PC-3 (cell line): ENCODE measurements around the gene COL15A1. TPM values are rescaled to one million over a fixed set of nuclear protein-coding genes. Genes with fewer than 3 reads are reported as not detected.

Source experiments
- ATAC-seq: fragments of 200-7000 bp; cut with Tn5 transposase; 2 replicates; pipeline ENCODE4 v1.9.1; 2020; ENCODE audit warnings: mild to moderate bottlenecking, moderate library complexity
- BruUV-seq: library from RNA; stranded (reverse); fragments of 400-500 nt; replicated peaks from 2 replicates; lab custom pipeline; 2021; lab: Mats Ljungman, UMichigan
- CTCF ChIA-PET: fragments of 300-600 bp; sonication (Branson Sonifier 250); formaldehyde crosslinking; loops from one replicate; lab custom pipeline; 2022; ENCODE audit warnings: antibody characterized with exemption; lab: Charles Lee
- POLR2A ChIA-PET: fragments of 300-600 bp; sonication (Branson Sonifier 250); formaldehyde crosslinking; loops from one replicate; lab custom pipeline; 2022; ENCODE audit warnings: antibody characterized with exemption; ENCODE audit not compliant: unreplicated experiment; lab: Charles Lee
- DNase-seq: peaks from one replicate; pipeline ENCODE4 v3.0.0-alpha.2; 2015
- H2AFZ ChIP-seq: fragments of 300-600 bp; sonication (generic); 2 replicates; pipeline ENCODE4 v1.6.0; 2016; ENCODE audit warnings: antibody characterized with exemption, low read length
- H3F3A ChIP-seq: fragments of 300-600 bp; sonication (generic); one replicate; pipeline ENCODE4 v1.6.0; 2017; ENCODE audit warnings: antibody characterized with exemption, low read length, control low read depth, mild to moderate bottlenecking; ENCODE audit not compliant: unreplicated experiment
- H3K27ac ChIP-seq: fragments of 300-600 bp; sonication (generic); 2 replicates; pipeline ENCODE4 v1.5.1; 2016; ENCODE audit warnings: mild to moderate bottlenecking, low read length
- H3K27me3 ChIP-seq: fragments of 300-600 bp; sonication (generic); 2 replicates; pipeline ENCODE4 v1.6.1; 2016; ENCODE audit warnings: low read length, mixed read lengths
- H3K36me3 ChIP-seq: fragments of 300-600 bp; sonication (generic); 2 replicates; pipeline ENCODE4 v1.6.1; 2016; ENCODE audit warnings: low read depth, mixed run types, low read length, mixed read lengths
- H3K4me1 ChIP-seq: fragments of 300-600 bp; sonication (generic); 2 replicates; pipeline ENCODE4 v1.5.1; 2016; ENCODE audit warnings: low read length; ENCODE audit not compliant: insufficient read depth
- H3K4me2 ChIP-seq: fragments of 300-600 bp; sonication (generic); 2 replicates; pipeline ENCODE4 v1.6.0; 2016; ENCODE audit warnings: low read length
- H3K4me3 ChIP-seq: fragments of 300-600 bp; sonication (generic); 2 replicates; pipeline ENCODE4 v1.5.1; 2016; ENCODE audit warnings: mild to moderate bottlenecking, low read length, mixed read lengths
- H3K79me2 ChIP-seq: fragments of 300-600 bp; sonication (generic); 2 replicates; pipeline ENCODE4 v1.6.1; 2017; ENCODE audit warnings: low read length, mixed read lengths
- H3K9ac ChIP-seq: fragments of 300-600 bp; sonication (generic); 2 replicates; pipeline ENCODE4 v1.6.0; 2016; ENCODE audit warnings: mild to moderate bottlenecking, low read length
- H3K9me2 ChIP-seq: fragments of 300-600 bp; sonication (generic); replicated peaks from 2 replicates; pipeline ENCODE4 v1.6.1; 2016; ENCODE audit warnings: mixed run types, low read length, mixed read lengths
- H3K9me3 ChIP-seq: fragments of 300-600 bp; sonication (generic); 2 replicates; pipeline ENCODE4 v1.6.1; 2016; ENCODE audit warnings: low read length, mixed read lengths
- H4K20me1 ChIP-seq: fragments of 300-600 bp; sonication (generic); 2 replicates; pipeline ENCODE4 v1.6.1; 2016; ENCODE audit warnings: low read length, mixed read lengths
- CTCF ChIP-seq: fragments of 300-600 bp; sonication (generic); conservative IDR thresholded peaks from 2 replicates; pipeline ENCODE4 v1.5.1; 2017; ENCODE audit warnings: antibody characterized with exemption, low read depth, mild to moderate bottlenecking, low read length
- EZH2 ChIP-seq: fragments of 300-600 bp; sonication (generic); IDR thresholded peaks from one replicate; pipeline ENCODE4 v1.6.1; 2017; ENCODE audit warnings: antibody characterized with exemption, mild to moderate bottlenecking, low read length; ENCODE audit not compliant: unreplicated experiment
- EZH2phosphoT487 ChIP-seq: fragments of 300-600 bp; sonication (generic); IDR thresholded peaks from 2 replicates; pipeline ENCODE4 v1.6.1; 2018; ENCODE audit warnings: mild to moderate bottlenecking, antibody characterized with exemption, low read length, borderline replicate concordance
- intact Hi-C: fragments of 100-400 bp; cut with micrococcal nuclease; formaldehyde crosslinking; loops from 2 replicates; pipeline ENCODE4 v1.9.0; 2023
- total RNA-seq: library from RNA; depleted of rRNA; stranded (reverse); fragments of >200 nt; gene quantifications from 2 replicates; pipeline ENCODE4 v1.2.3, GENCODE V29; 2014

Gene COL15A1
- total RNA-seq, 1 experiment from 2014 or later: 0.04 TPM

- no peaks in the 10 kb centered on the region for H3F3A ChIP-seq
- intact Hi-C loops: no loop called here
- no peaks in the 10 kb centered on the region for H3K36me3 ChIP-seq
- peak overlapping the region; percentile 60 for H3K4me2 ChIP-seq
- H2AFZ ChIP-seq: peak overlapping the region; percentile 22; the same call in 1 of the 2 replicates
- TF ChIP-seq EZH2phosphoT487 (no peak), CTCF (no peak), EZH2 (no peak)
- H3K27me3 ChIP-seq: no peaks in the 10 kb centered on the region
- H3K4me3 ChIP-seq: no peak overlapping the region; the same call in 1 of the 2 replicates
- H3K79me2 ChIP-seq: no peaks in the 10 kb centered on the region
- BruUV-seq: no TSS peak
- ChIA-PET CTCF (interaction anchor here (1.0 kb wide), 1 partner anchor 83 kb away, joined by 3 read pairs; no protein-coding TSS in a partner anchor), POLR2A (no interaction called here)
- H3K9ac ChIP-seq: peak overlapping the region; percentile 77
- no peaks in the 10 kb centered on the region for H3K9me3 ChIP-seq
- ATAC-seq (peak; percentile 41; the same call in 1 of the 2 replicates), DNase-seq (peak; percentile 52)
- no peaks in the 10 kb centered on the region for H3K9me2 ChIP-seq
- peak overlapping the region; percentile 96 for H3K27ac ChIP-seq
- peaks cover 64% of the 10 kb centered on the region for H3K4me1 ChIP-seq
- no peaks in the 10 kb centered on the region for H4K20me1 ChIP-seq
Measured at GRCh38 chr9:99057665-99058625, 114.2 kb downstream of the COL15A1 start.

- Histone ChIP-seq H3K4me2 (peak overlapping the region; percentile 24; the same call in 1 of the 2 replicates), H3K36me3 (no peaks in the 10 kb centered on the region), H3K9ac (no peak overlapping the region; the same call in 1 of the 2 replicates), H4K20me1 (no peaks in the 10 kb centered on the region), H3K79me2 (no peaks in the 10 kb centered on the region), H2AFZ (no peak overlapping the region), H3K4me3 (no peak overlapping the region), H3K27me3 (no peaks in the 10 kb centered on the region), H3K9me3 (no peaks in the 10 kb centered on the region), H3K4me1 (peaks cover 51% of the 10 kb centered on the region), H3K27ac (peak overlapping the region; percentile 96), H3F3A (no peaks in the 10 kb centered on the region), H3K9me2 (no peaks in the 10 kb centered on the region)
- DNase-seq (peak; percentile 19), ATAC-seq (peak; percentile 56)
- intact Hi-C loops: no loop called here
- no TSS peak for BruUV-seq
- ChIA-PET CTCF (no interaction called here), POLR2A (no interaction called here)
- TF ChIP-seq EZH2: no peak
- TF ChIP-seq EZH2phosphoT487: no peak
- TF ChIP-seq CTCF: no peak
Measured at GRCh38 chr9:99058964-99059921, 115.5 kb downstream of the COL15A1 start.
